DND-41 (cell line): ENCODE measurements around the gene KRT84.
"Not testable (repeated sequence)": the region's sequence is repeated elsewhere in the genome, so short reads cannot be mapped to it uniquely, and the experiment has no call there.

Experiments
- EZH2 ChIP-seq: IDR thresholded peaks from 3 replicates; pipeline ENCODE4 v1.6.1; 2012; ENCODE audit warnings: borderline replicate concordance, low read depth, mild to moderate bottlenecking, moderate library complexity, low read length, inconsistent platforms; ENCODE audit not compliant: severe bottlenecking
- TF ChIP-seq, protein P1 (sequence below): IDR thresholded peaks from 2 replicates; pipeline ENCODE4 v1.5.1; 2012; ENCODE audit warnings: borderline replicate concordance, low read length, moderate library complexity, mild to moderate bottlenecking; ENCODE audit not compliant: poor library complexity, severe bottlenecking; ENCODE audit errors: extremely low read depth

DNA sequence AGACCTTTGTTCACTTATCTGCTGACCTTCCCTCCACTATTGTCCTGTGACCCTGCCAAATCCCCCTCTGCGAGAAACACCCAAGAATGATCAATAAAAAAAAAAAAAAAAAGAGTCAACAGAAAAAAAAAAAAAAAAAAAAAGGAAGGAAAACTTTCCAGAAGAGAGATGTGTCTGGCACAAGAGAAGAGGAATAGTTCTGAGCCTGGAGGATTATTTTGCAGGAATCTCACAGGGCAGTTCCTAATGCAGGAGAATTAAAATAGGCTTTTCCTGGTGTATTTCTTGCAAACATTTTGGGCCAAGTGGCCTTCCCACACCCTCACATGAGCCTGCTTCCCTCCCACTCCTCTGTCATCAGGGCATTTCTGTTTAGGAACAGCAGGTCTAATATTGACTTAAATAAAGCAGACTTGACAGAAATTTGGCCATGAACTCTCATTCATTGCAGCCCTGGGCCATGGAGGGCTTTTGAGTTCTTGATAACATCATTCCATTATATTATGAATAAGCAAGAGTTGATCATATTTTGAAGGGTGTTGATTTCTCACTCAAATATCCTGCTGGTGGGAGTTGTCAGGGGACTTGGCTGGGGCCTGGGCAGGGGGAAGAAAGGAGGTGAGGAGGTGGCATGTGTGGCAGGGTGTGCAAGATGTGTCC is 25.3 kb upstream of the KRT84 start:
- TF ChIP-seq, protein P1, sequence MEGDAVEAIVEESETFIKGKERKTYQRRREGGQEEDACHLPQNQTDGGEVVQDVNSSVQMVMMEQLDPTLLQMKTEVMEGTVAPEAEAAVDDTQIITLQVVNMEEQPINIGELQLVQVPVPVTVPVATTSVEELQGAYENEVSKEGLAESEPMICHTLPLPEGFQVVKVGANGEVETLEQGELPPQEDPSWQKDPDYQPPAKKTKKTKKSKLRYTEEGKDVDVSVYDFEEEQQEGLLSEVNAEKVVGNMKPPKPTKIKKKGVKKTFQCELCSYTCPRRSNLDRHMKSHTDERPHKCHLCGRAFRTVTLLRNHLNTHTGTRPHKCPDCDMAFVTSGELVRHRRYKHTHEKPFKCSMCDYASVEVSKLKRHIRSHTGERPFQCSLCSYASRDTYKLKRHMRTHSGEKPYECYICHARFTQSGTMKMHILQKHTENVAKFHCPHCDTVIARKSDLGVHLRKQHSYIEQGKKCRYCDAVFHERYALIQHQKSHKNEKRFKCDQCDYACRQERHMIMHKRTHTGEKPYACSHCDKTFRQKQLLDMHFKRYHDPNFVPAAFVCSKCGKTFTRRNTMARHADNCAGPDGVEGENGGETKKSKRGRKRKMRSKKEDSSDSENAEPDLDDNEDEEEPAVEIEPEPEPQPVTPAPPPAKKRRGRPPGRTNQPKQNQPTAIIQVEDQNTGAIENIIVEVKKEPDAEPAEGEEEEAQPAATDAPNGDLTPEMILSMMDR: not testable (repeated sequence)
- TF ChIP-seq EZH2: not testable (repeated sequence)
